ENCODE measurements around the gene SSH3. TPM values are rescaled to one million over a fixed set of nuclear protein-coding genes. Genes with fewer than 3 reads are reported as not detected.

Gene SSH3
- total RNA-seq, 2 experiments from 2014 or later: 9.2 to 18.5 TPM

GRCh38 chr11:67272327-67273259 is 30.7 kb upstream of the SSH3 start:
- peak; percentile 65 for DNase-seq (ENCODE audit: low spot score)
- H3K4me1 ChIP-seq (ENCODE audit: insufficient read depth, low read length, poor library complexity, severe bottlenecking): peaks cover 99% of the 10 kb centered on the region
- peaks cover 7% of the 10 kb centered on the region; the same call in 1 of the 2 replicates for H4K20me1 ChIP-seq (ENCODE audit: insufficient read depth, low read length)
- no peak for TF ChIP-seq EZH2phosphoT487 (IDR thresholded peaks at IDR 0.05; ENCODE audit: borderline replicate concordance, low read depth, low read length)
- no peak for TF ChIP-seq CTCF (conservative IDR thresholded peaks at IDR 0.05; ENCODE audit: low read length)
- peak overlapping the region; percentile 87 for H3K4me3 ChIP-seq (ENCODE audit: low read depth, low read length, poor library complexity, severe bottlenecking)
- peak overlapping the region; percentile 98 for H3K27ac ChIP-seq (ENCODE audit: low read depth, low read length, poor library complexity, severe bottlenecking)
- H3K9me2 ChIP-seq (ENCODE audit: insufficient read depth, low read length): no peaks in the 10 kb centered on the region
- no peaks in the 10 kb centered on the region for H3K9me3 ChIP-seq (ENCODE audit: low read length)
- no TSS peak for BruUV-seq (replicated peaks)
- ChIA-PET POLR2A (interaction anchor here (0.5 to 0.8 kb wide), 2 partner anchors 213 to 220 kb away, joined by 3 read pairs; no protein-coding TSS in a partner anchor), CTCF (ENCODE audit: unreplicated experiment) (no interaction called here)
- H3K36me3 ChIP-seq (ENCODE audit: insufficient read depth, low read length): peaks cover 92% of the 10 kb centered on the region
- peak overlapping the region; percentile 97 for H3K4me2 ChIP-seq (ENCODE audit: low read length)
- H3K79me2 ChIP-seq (ENCODE audit: insufficient read depth, low read depth, low read length): peaks cover 95% of the 10 kb centered on the region
- intact Hi-C loops (cut with micrococcal nuclease; ENCODE audit: unreplicated experiment): no loop called here
- no peak overlapping the region for H2AFZ ChIP-seq (ENCODE audit: low read length)

GRCh38 chr11:67273260-67273990 is 29.9 kb upstream of the SSH3 start:
- no peak for TF ChIP-seq CTCF (conservative IDR thresholded peaks at IDR 0.05; ENCODE audit: low read length)
- no peak for TF ChIP-seq EZH2phosphoT487 (IDR thresholded peaks at IDR 0.05; ENCODE audit: borderline replicate concordance, low read depth, low read length)
- Histone ChIP-seq H3K4me1 (ENCODE audit: insufficient read depth, low read length, poor library complexity, severe bottlenecking) (peaks cover 99% of the 10 kb centered on the region), H2AFZ (ENCODE audit: low read length) (no peak overlapping the region), H3K36me3 (ENCODE audit: insufficient read depth, low read length) (peaks cover 93% of the 10 kb centered on the region), H3K27ac (ENCODE audit: low read depth, low read length, poor library complexity, severe bottlenecking) (peak overlapping the region; percentile 98), H3K9me2 (ENCODE audit: insufficient read depth, low read length) (no peaks in the 10 kb centered on the region), H4K20me1 (ENCODE audit: insufficient read depth, low read length) (peaks cover 7% of the 10 kb centered on the region; the same call in 1 of the 2 replicates), H3K4me3 (ENCODE audit: low read depth, low read length, poor library complexity, severe bottlenecking) (peak overlapping the region; percentile 87), H3K79me2 (ENCODE audit: insufficient read depth, low read depth, low read length) (peaks cover 95% of the 10 kb centered on the region), H3K9me3 (ENCODE audit: low read length) (no peaks in the 10 kb centered on the region), H3K4me2 (ENCODE audit: low read length) (peak overlapping the region; percentile 97)
- ChIA-PET POLR2A (no interaction called here), CTCF (ENCODE audit: unreplicated experiment) (no interaction called here)
- peak; percentile 65 for DNase-seq (ENCODE audit: low spot score)
- no TSS peak for BruUV-seq (replicated peaks)
- intact Hi-C loops (cut with micrococcal nuclease; ENCODE audit: unreplicated experiment): no loop called here

Data from OCI-LY7 (cell line).